ENCODE measurements around the gene RBM23.

RBM23 gene

GRCh38 chr14:22885975-22886374 lies 33.0 kb downstream of the RBM23 start:
- DNase-seq (ENCODE audit: low read depth in 2 of 2): no peak

- DNase-seq (ENCODE audit: low read depth in 2 of 2): no peak
Observed at GRCh38 chr14:22884738-22885523, 34.0 kb downstream of the RBM23 start.

- no peak for DNase-seq (ENCODE audit: low read depth in 2 of 2)
Observed at GRCh38 chr14:22884076-22884737, 34.7 kb downstream of the RBM23 start.

GRCh38 chr14:22883173-22883976 lies 35.6 kb downstream of the RBM23 start, which contains the start of gene REM2:
REM2 (plus strand) TSS chr14:22883222; CDS start chr14:22883288, 66 bp downstream.
- no peak for DNase-seq (ENCODE audit: low read depth in 2 of 2)

GRCh38 chr14:22882529-22883172 lies 36.3 kb downstream of the RBM23 start:
- no peak for DNase-seq (ENCODE audit: low read depth in 2 of 2)

GRCh38 chr14:22882064-22882463 lies 36.9 kb downstream of the RBM23 start:
- DNase-seq (ENCODE audit: low read depth in 2 of 2): no peak

- DNase-seq (ENCODE audit: low read depth in 2 of 2): no peak
Observed at GRCh38 chr14:22878271-22879246, 40.4 kb downstream of the RBM23 start.

GRCh38 chr14:22877000-22877501 lies 41.9 kb downstream of the RBM23 start:
- no peak for DNase-seq (ENCODE audit: low read depth in 2 of 2)

- DNase-seq (ENCODE audit: low read depth in 2 of 2): no peak
Observed at GRCh38 chr14:22875748-22876319, 43.1 kb downstream of the RBM23 start.

- no peak for DNase-seq (ENCODE audit: low read depth in 2 of 2)
Observed at GRCh38 chr14:22875003-22875747, 43.8 kb downstream of the RBM23 start.

- no peak for DNase-seq (ENCODE audit: low read depth in 2 of 2)
Observed at GRCh38 chr14:22872833-22873520, 46.0 kb downstream of the RBM23 start.

GRCh38 chr14:22872033-22872832 lies 46.7 kb downstream of the RBM23 start:
- DNase-seq (ENCODE audit: low read depth in 2 of 2): peak; percentile 40 to 69

- peak; percentile 59 to 78 for DNase-seq (ENCODE audit: low read depth in 2 of 2)
Observed at GRCh38 chr14:22871224-22872032, 47.5 kb downstream of the RBM23 start, which contains the start of gene LRP10. LRP10 (plus strand) TSS chr14:22871740; CDS start chr14:22872304, 564 bp downstream.

GRCh38 chr14:22870811-22871223 lies 48.1 kb downstream of the RBM23 start:
- DNase-seq (ENCODE audit: low read depth in 2 of 2): no peak

GRCh38 chr14:22866874-22867273 lies 52.1 kb downstream of the RBM23 start:
- no peak for DNase-seq (ENCODE audit: low read depth in 2 of 2)

GRCh38 chr14:22865424-22866405 lies 53.2 kb downstream of the RBM23 start:
- no peak for DNase-seq (ENCODE audit: low read depth in 2 of 2)
